Left lung (tissue), 10 donors: Measurements from ENCODE around the gene C3orf18. TPM values are rescaled to one million over a fixed set of nuclear protein-coding genes. Genes with fewer than 3 reads are reported as not detected.

ENCODE experiments used
- ATAC-seq: fragments of 200-7000 bp; cut with Tn5 transposase; one replicate; pipeline ENCODE4 v1.9.1; 2020; ENCODE audit warnings: moderate library complexity
- DNase-seq, 4 donors: peaks; one replicate each; pipeline ENCODE4 v3.0.0-alpha.2; 2013 to 2020
- H3K27ac ChIP-seq, 2 donors: fragments of 200-600 bp; sonication (generic) in 1 of 2; one replicate each; pipeline versions ENCODE4 v1.5.0 to v1.8.0; 2020 to 2021
- H3K27me3 ChIP-seq, 2 donors: fragments of 200-600 bp; sonication (generic) in 1 of 2; one replicate each; pipeline versions ENCODE4 v1.5.0 to v1.8.0; 2020 to 2021
- H3K36me3 ChIP-seq, 2 donors: fragments of 200-600 bp; sonication (generic) in 1 of 2; one replicate each; pipeline versions ENCODE4 v1.5.0 to v1.8.0; 2020 to 2021
- H3K4me1 ChIP-seq, 2 donors: fragments of 200-600 bp; one replicate each; pipeline ENCODE4 v1.8.0; 2021
- H3K4me3 ChIP-seq, 2 donors: fragments of 200-600 bp; sonication (generic) in 1 of 2; one replicate each; pipeline versions ENCODE4 v1.5.0 to v1.8.0; 2020 to 2021; ENCODE audit warnings: mild to moderate bottlenecking in 1 of 2
- H3K9me3 ChIP-seq, 2 donors: fragments of 200-600 bp; sonication (generic) in 1 of 2; one replicate each; pipeline versions ENCODE4 v1.5.0 to v1.8.0; 2020 to 2021
- CTCF ChIP-seq, 2 donors: fragments of 200-600 bp; sonication (generic) in 1 of 2; IDR thresholded peaks; one replicate each; pipeline versions ENCODE4 v1.5.0 to v1.8.0; 2021; ENCODE audit warnings: antibody characterized with exemption in 2 of 2
- intact Hi-C, 2 donors: fragments of 100-400 bp; cut with DNase I; formaldehyde crosslinking; loops; one replicate each; pipeline versions ENCODE4 v1.11.2 to v1.14.2; 2022
- polyA plus RNA-seq, 6 donors: library from polyadenylated mRNA; unstranded; fragments of 120-200 nt; gene quantifications; one replicate each; pipeline ENCODE4 v1.2.1, GENCODE V29; 2013; ENCODE audit not compliant: insufficient read length in 6 of 6
- total RNA-seq, 2 donors: library from RNA; stranded (reverse); fragmentation: NEBNext Ultra II Directional; extraction: Animal tissue kit (Norgen Biotek cat#: 25700); gene quantifications; one replicate each; pipeline ENCODE4 v1.2.1, GENCODE V29; 2021
- donor health status: DM: no; HTN: yes; CAD: no.
- donor health status: DM: no; HTN: no; CAD: no.

Gene C3orf18
- total and polyA plus RNA-seq, 8 donors = 6.2 to 24.5 (median 21.4) TPM

GRCh38 chr3:50600141-50600753, 32.7 kb upstream of the C3orf18 start:
- peak overlapping the region; percentile 94 to 98 for H3K27ac ChIP-seq
- TF ChIP-seq CTCF (IDR thresholded peaks at IDR 0.05) = no peak
- H3K4me1 ChIP-seq = peaks cover 39 to 61% of the 10 kb centered on the region in 2 donors
- H3K27me3 ChIP-seq = no peaks in the 10 kb centered on the region
- ATAC-seq (no peak), DNase-seq (peak in 1 of 4 donors; percentile 81)
- no peak overlapping the region for H3K4me3 ChIP-seq
- peaks cover 0 to 15% of the 10 kb centered on the region in 2 donors for H3K36me3 ChIP-seq
- intact Hi-C loops = no loop called here
- H3K9me3 ChIP-seq = no peaks in the 10 kb centered on the region

GRCh38 chr3:50599716-50600118, 32.2 kb upstream of the C3orf18 start:
- DNase-seq = peak in 1 of 4 donors; percentile 69
- H3K27ac ChIP-seq = peak overlapping the region; percentile 94 to 98
- no peak for TF ChIP-seq CTCF (IDR thresholded peaks at IDR 0.05)

GRCh38 chr3:50599115-50599715, 31.7 kb upstream of the C3orf18 start:
- peak in 1 of 4 donors; percentile 35 for DNase-seq
- Histone ChIP-seq H3K4me3 (no peak overlapping the region), H3K27me3 (no peaks in the 10 kb centered on the region), H3K4me1 (peaks cover 30 to 55% of the 10 kb centered on the region in 2 donors), H3K27ac (peak overlapping the region; percentile 13 to 98), H3K9me3 (no peaks in the 10 kb centered on the region), H3K36me3 (peaks cover 0 to 6% of the 10 kb centered on the region in 2 donors)
- TF ChIP-seq CTCF (IDR thresholded peaks at IDR 0.05) = no peak
- intact Hi-C loops = no loop called here
- no peak for ATAC-seq

More at GRCh38 chr3:50599716-50600118, 32.2 kb upstream of the C3orf18 start:
- H3K36me3 ChIP-seq = peaks cover 0 to 11% of the 10 kb centered on the region in 2 donors
- no peaks in the 10 kb centered on the region for H3K27me3 ChIP-seq
- intact Hi-C loops = no loop called here
- no peak overlapping the region for H3K4me3 ChIP-seq
- no peak for ATAC-seq
- no peaks in the 10 kb centered on the region for H3K9me3 ChIP-seq
- peaks cover 35 to 56% of the 10 kb centered on the region in 2 donors for H3K4me1 ChIP-seq

- intact Hi-C loops = no loop called here
- no peak overlapping the region for H3K4me3 ChIP-seq
- no peaks in the 10 kb centered on the region for H3K9me3 ChIP-seq
- H3K27me3 ChIP-seq = no peaks in the 10 kb centered on the region
- peaks cover 12 to 53% of the 10 kb centered on the region in 2 donors for H3K4me1 ChIP-seq
- ATAC-seq (no peak), DNase-seq (peak in 1 of 4 donors; percentile 27)
- no peak overlapping the region for H3K27ac ChIP-seq
- no peaks in the 10 kb centered on the region for H3K36me3 ChIP-seq
- no peak for TF ChIP-seq CTCF (IDR thresholded peaks at IDR 0.05)
These were observed 26.8 kb upstream of the C3orf18 start for GRCh38 chr3:50594253-50594785.

- peak; percentile 75 for ATAC-seq
- intact Hi-C loops = no loop called here
- H3K27ac ChIP-seq = peak overlapping the region; percentile 69 to 98
These were observed 25.0 kb upstream of the C3orf18 start for GRCh38 chr3:50592568-50592967.

More at GRCh38 chr3:50592568-50592967, 25.0 kb upstream of the C3orf18 start:
- Histone ChIP-seq H3K27me3 (no peaks in the 10 kb centered on the region), H3K36me3 (no peaks in the 10 kb centered on the region), H3K4me1 (peaks cover 12 to 66% of the 10 kb centered on the region in 2 donors), H3K9me3 (no peaks in the 10 kb centered on the region), H3K4me3 (peak overlapping the region in 1 of 2 donors; percentile 0)
- DNase-seq = peak in 2 of 4 donors; percentile 78 to 85
- no peak for TF ChIP-seq CTCF (IDR thresholded peaks at IDR 0.05)
